GM20431 (cell line): ENCODE measurements around the gene PTGFRN.
"Not testable (repeated sequence)": the region's sequence is repeated elsewhere in the genome, so short reads cannot be mapped to it uniquely, and the experiment has no call there.

Source experiments
- in situ Hi-C: fragments of 300-500 bp; cut with MseI, MboI; formaldehyde crosslinking; loops from one replicate; pipeline ENCODE4 v1.15.0; 2020; ENCODE audit warnings: low sequenced_read_pairs; ENCODE audit not compliant: unreplicated experiment

Gene PTGFRN

DNA sequence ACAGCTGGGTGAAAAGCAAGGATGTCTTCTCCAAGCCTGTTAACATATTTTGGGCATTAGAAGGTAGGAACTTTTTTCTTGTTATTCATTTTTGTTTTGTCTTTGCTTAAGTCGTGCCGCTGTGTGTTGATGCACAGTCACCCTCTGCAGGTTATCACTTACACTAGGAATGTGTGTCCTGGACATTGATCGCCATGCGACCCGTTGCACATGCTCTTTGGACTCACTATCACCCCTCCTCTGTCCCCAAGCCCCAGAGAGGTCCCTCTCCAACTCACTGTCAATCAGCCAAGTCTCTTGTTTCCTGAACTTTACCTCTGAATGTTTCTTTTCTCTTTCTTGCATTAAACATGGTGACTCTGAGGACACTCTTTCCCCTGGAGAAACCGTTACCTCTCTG is 51.9 kb downstream of the PTGFRN start:
- in situ Hi-C loops, result no loop called here

GRCh38 chr1:116962987-116963639 is 53.4 kb downstream of the PTGFRN start:
- in situ Hi-C loops, result no loop called here

DNA sequence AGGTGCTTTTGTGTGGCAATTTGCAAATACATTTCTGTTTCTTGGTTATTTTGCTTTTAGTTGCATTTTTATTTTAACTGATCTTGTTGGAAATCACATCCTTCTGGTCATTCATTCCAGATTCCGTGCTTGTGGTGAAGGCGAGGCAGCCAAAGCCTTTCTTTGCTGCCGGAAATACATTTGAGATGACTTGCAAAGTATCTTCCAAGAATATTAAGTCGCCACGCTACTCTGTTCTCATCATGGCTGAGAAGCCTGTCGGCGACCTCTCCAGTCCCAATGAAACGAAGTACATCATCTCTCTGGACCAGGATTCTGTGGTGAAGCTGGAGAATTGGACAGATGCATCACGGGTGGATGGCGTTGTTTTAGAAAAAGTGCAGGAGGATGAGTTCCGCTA is 57.1 kb downstream of the PTGFRN start:
- in situ Hi-C loops, result no loop called here

GRCh38 chr1:116968724-116969123 is 59.0 kb downstream of the PTGFRN start:
- in situ Hi-C loops, result no loop called here

DNA sequence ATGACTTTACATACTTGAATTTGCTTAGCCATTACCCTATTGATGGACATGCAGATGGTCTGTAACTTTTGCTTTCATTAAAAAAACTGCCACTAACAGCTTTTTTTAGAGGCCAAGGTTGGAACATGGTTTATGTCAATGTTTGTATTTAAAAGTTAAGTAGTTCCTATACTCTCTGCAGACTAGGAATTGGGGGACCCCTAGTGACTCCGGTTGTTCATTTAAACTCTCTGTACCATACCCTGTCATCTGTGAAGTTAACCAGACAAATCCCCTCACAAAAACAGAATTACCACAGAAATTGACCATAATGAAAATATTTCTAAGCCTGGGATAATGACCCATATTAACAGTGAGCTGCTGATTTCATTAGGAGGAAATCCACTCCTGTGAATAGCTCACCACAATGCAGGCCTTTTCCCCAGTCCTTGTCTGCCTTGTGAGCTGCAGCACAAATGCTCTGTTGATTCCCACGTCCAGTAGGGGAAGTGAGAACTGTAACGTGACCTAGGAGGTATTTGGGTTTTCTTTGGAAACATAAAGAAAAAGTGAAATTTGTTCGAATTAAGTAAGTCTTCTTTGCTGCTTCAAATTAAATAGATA is 61.6 kb downstream of the PTGFRN start:
- in situ Hi-C loops, result no loop called here

DNA sequence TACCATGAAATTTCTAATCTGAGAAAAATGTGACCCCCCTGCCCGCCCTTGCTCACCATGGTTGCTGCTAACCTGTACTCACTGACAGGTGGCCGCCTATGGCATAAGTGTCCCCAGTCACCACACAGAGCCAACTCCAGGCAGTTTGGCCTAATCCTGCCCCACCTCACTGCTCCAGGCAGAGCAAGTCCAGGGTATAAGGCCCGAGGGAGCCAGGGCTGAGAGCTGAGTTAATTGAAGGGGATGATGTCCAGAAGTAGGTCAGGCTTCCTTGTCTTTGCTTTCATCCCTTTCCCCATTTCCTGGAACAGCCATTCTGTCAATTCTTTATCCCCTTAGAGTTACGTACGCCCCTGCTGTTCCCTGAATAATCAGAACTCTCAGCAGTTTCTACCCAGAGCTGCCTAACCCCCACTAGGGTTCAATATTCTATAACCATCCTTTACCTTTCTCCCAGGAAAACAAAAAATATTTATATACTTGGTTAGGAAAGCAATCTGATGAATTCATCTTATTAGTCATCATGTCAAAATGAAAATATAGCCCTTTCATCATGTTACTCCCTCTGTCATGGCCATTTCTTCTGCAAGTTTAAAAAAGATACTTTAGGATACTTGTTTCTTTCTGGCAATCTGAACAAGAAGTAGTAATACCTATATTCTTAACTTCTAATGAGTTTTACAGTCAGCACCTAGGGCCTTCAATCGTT is 62.4 kb downstream of the PTGFRN start:
- in situ Hi-C loops, result no loop called here

GRCh38 chr1:116972674-116973030 is 62.9 kb downstream of the PTGFRN start:
- in situ Hi-C loops, result no loop called here

GRCh38 chr1:116980309-116980708 is 70.6 kb downstream of the PTGFRN start:
- in situ Hi-C loops, result not testable (repeated sequence)

DNA sequence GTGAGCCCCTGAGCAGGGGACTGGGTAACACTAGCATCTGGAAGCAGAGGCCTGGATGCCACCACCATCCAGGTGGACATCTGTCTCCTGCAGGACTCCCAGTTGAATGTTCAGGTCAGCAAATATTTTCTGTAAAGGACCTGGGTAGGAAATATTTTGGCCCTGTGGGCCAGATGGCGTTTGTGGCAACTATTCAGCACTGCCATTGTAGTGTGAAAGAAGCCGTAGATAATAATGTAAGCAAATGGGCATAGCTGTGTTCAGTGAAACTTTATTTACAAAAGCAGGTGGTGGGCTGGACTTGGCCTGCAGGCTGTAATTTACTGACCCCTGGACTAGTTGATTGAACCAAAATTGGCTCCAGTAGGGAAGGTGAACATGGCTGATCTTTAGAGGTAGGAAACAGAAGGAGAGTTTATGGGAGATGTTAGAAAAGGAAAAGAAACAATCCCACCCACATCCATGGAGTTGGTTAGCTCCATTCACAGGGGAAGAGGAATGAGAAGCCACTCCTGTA is 71.9 kb downstream of the PTGFRN start:
- in situ Hi-C loops, result no loop called here

- in situ Hi-C loops, result no loop called here
Measured at GRCh38 chr1:116982319-116983004, 72.7 kb downstream of the PTGFRN start.

DNA sequence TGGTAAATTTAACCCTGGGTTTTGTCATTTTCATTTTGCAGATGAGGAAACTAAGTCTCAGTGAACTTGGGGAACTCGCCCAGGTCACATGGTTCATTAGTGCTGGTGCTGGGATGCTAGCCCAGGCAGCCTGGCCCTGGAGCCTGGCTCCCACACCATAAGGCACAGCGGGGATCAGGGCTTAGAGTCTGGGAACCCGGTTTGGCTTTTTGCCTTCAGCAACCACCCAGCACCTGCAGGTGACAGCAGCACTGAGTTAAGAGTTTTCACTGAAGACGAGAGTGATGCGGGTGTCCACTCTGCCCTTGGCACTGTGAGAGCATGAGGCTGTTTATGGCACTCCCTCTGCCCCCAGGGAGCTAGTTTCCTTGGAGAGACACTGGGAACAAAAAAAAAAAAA is 73.4 kb downstream of the PTGFRN start:
- in situ Hi-C loops, result no loop called here

GRCh38 chr1:116983678-116984077 is 74.0 kb downstream of the PTGFRN start:
- in situ Hi-C loops, result no loop called here

- in situ Hi-C loops, result no loop called here
Measured at GRCh38 chr1:116984406-116985160, 74.9 kb downstream of the PTGFRN start.

DNA sequence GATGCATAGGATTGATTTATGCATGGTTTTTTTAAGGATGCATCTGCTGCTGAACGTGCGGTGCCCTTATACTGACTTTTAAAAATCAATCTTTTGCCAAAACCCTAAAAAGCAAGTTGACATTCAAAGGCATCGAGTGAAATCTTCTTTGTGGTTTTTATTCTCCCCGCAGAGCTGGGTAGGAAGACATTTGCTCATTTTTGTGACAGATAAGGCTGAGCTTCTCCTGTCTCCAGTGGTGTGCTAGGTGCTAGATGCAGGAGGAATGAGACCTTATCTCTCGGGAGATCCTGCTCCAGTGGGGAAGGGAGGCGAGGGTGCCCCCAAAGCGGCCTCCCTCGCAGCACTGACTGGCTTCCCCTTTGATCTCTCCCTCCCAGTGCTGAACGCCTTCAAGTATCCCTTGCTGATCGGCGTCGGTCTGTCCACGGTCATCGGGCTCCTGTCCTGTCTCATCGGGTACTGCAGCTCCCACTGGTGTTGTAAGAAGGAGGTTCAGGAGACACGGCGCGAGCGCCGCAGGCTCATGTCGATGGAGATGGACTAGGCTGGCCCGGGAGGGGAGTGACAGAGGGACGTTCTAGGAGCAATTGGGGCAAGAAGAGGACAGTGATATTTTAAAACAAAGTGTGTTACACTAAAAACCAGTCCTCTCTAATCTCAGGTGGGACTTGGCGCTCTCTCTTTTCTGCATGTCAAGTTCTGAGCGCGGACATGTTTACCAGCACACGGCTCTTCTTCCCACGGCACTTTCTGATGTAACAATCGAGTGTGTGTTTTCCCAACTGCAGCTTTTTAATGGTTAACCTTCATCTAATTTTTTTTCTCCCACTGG is 76.9 kb downstream of the PTGFRN start:
- in situ Hi-C loops, result no loop called here

- in situ Hi-C loops, result no loop called here
Measured at GRCh38 chr1:116987256-116987555, 77.5 kb downstream of the PTGFRN start.

DNA sequence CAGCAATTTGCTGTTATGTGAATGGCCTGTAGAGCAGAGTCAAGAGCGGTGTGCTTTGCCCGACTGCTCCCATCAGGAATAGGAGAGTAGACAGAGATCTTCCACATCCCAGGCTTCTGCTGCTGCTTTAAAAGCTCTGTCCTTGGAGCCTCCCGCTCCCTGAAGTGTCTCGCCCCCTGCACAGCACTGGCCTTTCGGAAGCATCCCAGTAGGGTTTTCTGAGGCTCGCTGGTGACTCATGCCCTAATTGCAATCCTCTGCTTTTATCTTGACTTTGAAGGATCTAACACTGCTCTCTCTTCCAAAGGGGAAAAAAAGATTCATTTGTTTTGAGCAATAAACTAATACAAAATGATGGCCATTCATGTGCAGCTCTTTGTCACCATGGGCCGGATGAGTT is 78.5 kb downstream of the PTGFRN start:
- in situ Hi-C loops, result no loop called here

GRCh38 chr1:116988908-116989307 is 79.2 kb downstream of the PTGFRN start:
- in situ Hi-C loops, result no loop called here

DNA sequence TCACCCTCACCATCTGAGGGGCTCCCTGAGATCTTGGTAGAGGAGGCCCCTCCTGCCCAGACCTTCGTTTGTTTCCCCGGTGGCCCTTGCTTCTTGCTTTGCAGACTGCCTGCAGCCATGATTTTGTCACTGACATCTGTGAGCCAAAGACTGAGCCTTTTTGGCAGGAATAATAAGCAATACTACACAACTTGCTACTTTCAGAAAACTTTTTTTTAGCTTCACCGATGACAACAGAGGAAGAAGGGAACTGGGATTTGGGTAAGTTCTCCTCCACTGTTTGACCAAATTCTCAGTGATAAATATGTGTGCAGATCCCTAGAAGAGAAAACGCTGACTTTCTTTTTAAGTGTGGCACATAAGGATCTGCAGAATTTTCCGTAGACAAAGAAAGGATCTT is 80.1 kb downstream of the PTGFRN start:
- in situ Hi-C loops, result no loop called here

GRCh38 chr1:116990612-116991151 is 81.0 kb downstream of the PTGFRN start:
- in situ Hi-C loops, result no loop called here
